IMR-90 (cell line): ENCODE data around the gene MCF2L. TPM values are rescaled to one million over a fixed set of nuclear protein-coding genes. Genes with fewer than 3 reads are reported as not detected.

ENCODE experiments used
- ATAC-seq: fragments of 200-7000 bp; cut with Tn5 transposase; 2 replicates; pipeline ENCODE4 v1.9.1; 2020; ENCODE audit warnings: low read depth, mild to moderate bottlenecking, moderate library complexity
- BruUV-seq: library from RNA; stranded (reverse); fragments of 400-500 nt; replicated peaks from 2 replicates; lab custom pipeline; 2021; lab: Mats Ljungman, UMichigan
- CTCF ChIA-PET: fragments of 300-600 bp; formaldehyde crosslinking; extraction: SDS; loops from one replicate; lab custom pipeline; 2021; ENCODE audit warnings: antibody characterized with exemption; lab: Yijun Ruan, JAX
- POLR2A ChIA-PET: fragments of 300-600 bp; sonication (Branson Sonifier 250); formaldehyde crosslinking; loops from one replicate; lab custom pipeline; 2022; ENCODE audit warnings: antibody characterized with exemption; ENCODE audit not compliant: unreplicated experiment; lab: Charles Lee
- DNase-seq: peaks from one replicate; pipeline ENCODE4 v3.0.0; 2013
- H2AFZ ChIP-seq: replicated peaks from 2 replicates; pipeline ENCODE3; 2013; ENCODE audit warnings: low read length, mild to moderate bottlenecking; ENCODE audit not compliant: poor library complexity
- H2AK5ac ChIP-seq: 2 replicates; pipeline ENCODE4 v1.6.1; 2013; ENCODE audit warnings: low read depth, low read length, inconsistent platforms
- H2AK9ac ChIP-seq: replicated peaks from 2 replicates; pipeline ENCODE3; 2013; ENCODE audit warnings: mild to moderate bottlenecking, low read depth, low read length, moderate library complexity; ENCODE audit not compliant: poor library complexity
- H2BK120ac ChIP-seq: 2 replicates; pipeline ENCODE4 v1.6.1; 2013; ENCODE audit warnings: low read depth, low read length, inconsistent platforms
- H2BK15ac ChIP-seq: 3 replicates; pipeline ENCODE4 v1.6.1; 2013; ENCODE audit warnings: low read depth, low read length, inconsistent platforms
- H2BK20ac ChIP-seq: 2 replicates; pipeline ENCODE4 v1.6.1; 2013; ENCODE audit warnings: low read depth, mild to moderate bottlenecking, inconsistent platforms, low read length, moderate library complexity
- H2BK5ac ChIP-seq: 2 replicates; pipeline ENCODE4 v1.6.1; 2013; ENCODE audit warnings: mild to moderate bottlenecking, low read depth, low read length, inconsistent platforms; ENCODE audit not compliant: poor library complexity, severe bottlenecking
- H3K14ac ChIP-seq: replicated peaks from 2 replicates; pipeline ENCODE4 v1.6.1; 2013; ENCODE audit warnings: low read depth, low read length, inconsistent platforms
- H3K18ac ChIP-seq: 2 replicates; pipeline ENCODE4 v1.6.1; 2013; ENCODE audit warnings: low read depth, low read length, control low read depth
- H3K23ac ChIP-seq: 2 replicates; pipeline ENCODE4 v1.6.1; 2013; ENCODE audit warnings: low read depth, low read length, inconsistent platforms
- H3K27ac ChIP-seq: 2 replicates; pipeline ENCODE4 v1.5.1; 2013; ENCODE audit warnings: mild to moderate bottlenecking, control low read depth, low read length; ENCODE audit not compliant: insufficient read depth
- H3K27me3 ChIP-seq: 2 replicates; pipeline ENCODE4 v1.6.1; 2013; ENCODE audit warnings: low read length; ENCODE audit not compliant: control insufficient read depth, insufficient read depth
- H3K36me3 ChIP-seq: 2 replicates; pipeline ENCODE4 v1.6.1; 2013; ENCODE audit warnings: low read length, mixed read lengths; ENCODE audit not compliant: control insufficient read depth, insufficient read depth
- H3K4ac ChIP-seq: 2 replicates; pipeline ENCODE4 v1.6.1; 2013; ENCODE audit warnings: low read depth, low read length, inconsistent platforms
- H3K4me1 ChIP-seq: 2 replicates; pipeline ENCODE4 v1.6.1; 2013; ENCODE audit warnings: low read length, mixed read lengths; ENCODE audit not compliant: control insufficient read depth, insufficient read depth
- H3K4me2 ChIP-seq: 2 replicates; pipeline ENCODE4 v1.6.1; 2013; ENCODE audit warnings: low read depth, mild to moderate bottlenecking, control low read depth, low read length, moderate library complexity
- H3K4me3 ChIP-seq: 2 replicates; pipeline ENCODE4 v1.5.1; 2013; ENCODE audit warnings: low read depth, mild to moderate bottlenecking, control low read depth, low read length, moderate library complexity; ENCODE audit not compliant: insufficient read depth
- H3K56ac ChIP-seq: 2 replicates; pipeline ENCODE4 v1.6.1; 2013; ENCODE audit warnings: low read length, inconsistent platforms; ENCODE audit not compliant: insufficient read depth; ENCODE audit errors: extremely low read depth
- H3K79me1 ChIP-seq, 2 experiments: 2 replicates each; pipeline ENCODE4 v1.6.1; 2013; ENCODE audit warnings: low read length in 2 of 2, inconsistent platforms in 1 of 2, low read depth in 1 of 2
- H3K9ac ChIP-seq: 2 replicates; pipeline ENCODE4 v1.6.1; 2013; ENCODE audit warnings: low read depth, low read length, control low read depth
- H3K9me1 ChIP-seq: 2 replicates; pipeline ENCODE4 v1.6.1; 2013; ENCODE audit warnings: low read length, inconsistent platforms; ENCODE audit not compliant: insufficient read depth
- H3K9me3 ChIP-seq: 2 replicates; pipeline ENCODE4 v1.6.1; 2013; ENCODE audit warnings: low read length; ENCODE audit not compliant: control insufficient read depth, insufficient read depth
- H4K20me1 ChIP-seq: 2 replicates; pipeline ENCODE4 v1.6.1; 2013; ENCODE audit warnings: low read length, inconsistent platforms; ENCODE audit not compliant: insufficient read depth
- H4K5ac ChIP-seq: 2 replicates; pipeline ENCODE4 v1.6.1; 2013; ENCODE audit warnings: mild to moderate bottlenecking, low read depth, low read length, control low read depth
- H4K8ac ChIP-seq, 2 experiments: 2 replicates each; pipeline ENCODE4 v1.6.1; 2013; ENCODE audit warnings: low read depth in 2 of 2, low read length in 2 of 2, control low read depth in 1 of 2, inconsistent platforms in 1 of 2
- H4K91ac ChIP-seq: 2 replicates; pipeline ENCODE4 v1.6.1; 2013; ENCODE audit warnings: low read depth, low read length, inconsistent platforms; ENCODE audit not compliant: insufficient read depth
- BHLHE40 ChIP-seq: fragments of 150-350 bp; IDR thresholded peaks from 2 replicates; pipeline ENCODE4 v1.6.1; 2016; ENCODE audit warnings: mild to moderate bottlenecking, low read depth, low read length
- CEBPB ChIP-seq: IDR thresholded peaks from 2 replicates; pipeline ENCODE4 v1.6.1; 2012; ENCODE audit warnings: low read depth, low read length, improper control_type of control experiment
- CHD1 ChIP-seq: IDR thresholded peaks from 2 replicates; pipeline ENCODE4 v1.6.1; 2012; ENCODE audit warnings: low read depth, low read length, improper control_type of control experiment
- FOS ChIP-seq: fragments of 150-350 bp; IDR thresholded peaks from 2 replicates; pipeline ENCODE4 v1.6.1; 2016; ENCODE audit warnings: low read depth, low read length
- RCOR1 ChIP-seq: IDR thresholded peaks from 2 replicates; pipeline ENCODE4 v1.6.1; 2012; ENCODE audit warnings: mild to moderate bottlenecking, low read length, improper control_type of control experiment; ENCODE audit not compliant: insufficient replicate concordance
- RFX5 ChIP-seq: IDR thresholded peaks from 2 replicates; pipeline ENCODE4 v1.8.0; 2012; ENCODE audit warnings: low read depth, mild to moderate bottlenecking, low read length, moderate library complexity
- SMC3 ChIP-seq: fragments of 150-350 bp; IDR thresholded peaks from 2 replicates; pipeline ENCODE4 v1.6.1; 2016; ENCODE audit warnings: low read depth, mild to moderate bottlenecking, antibody characterized with exemption, low read length, moderate library complexity
- USF2 ChIP-seq: fragments of 150-350 bp; IDR thresholded peaks from 2 replicates; pipeline ENCODE4 v1.6.1; 2017; ENCODE audit warnings: mild to moderate bottlenecking, antibody characterized with exemption, low read length, low read depth
- WGBS, 2 experiments: methylation state at CpG; one replicate each; pipeline versions ENCODE4 v1.1.5 to v1.1.7; 2013; ENCODE audit warnings: missing lambda C conversion rate in 2 of 2; ENCODE audit not compliant: insufficient read length in 1 of 2; ENCODE audit errors: extremely low coverage in 2 of 2; 5-methylcytosine and 5-hydroxymethylcytosine counted together
- dilution Hi-C: fragments of 300-500 bp; cut with HindIII; formaldehyde crosslinking; loops from one replicate; pipeline ENCODE4 v1.14.3; 2018; ENCODE audit warnings: low sequenced_read_pairs; ENCODE audit not compliant: unreplicated experiment
- in situ Hi-C: fragments of 300-500 bp; cut with MboI; formaldehyde crosslinking; loops from 3 replicates; pipeline ENCODE4 v1.14.3; 2019; ENCODE audit warnings: low sequenced_read_pairs, inconsistent platforms, mixed read lengths
- intact Hi-C: fragments of 100-400 bp; cut with micrococcal nuclease; formaldehyde crosslinking; loops from 2 replicates; pipeline ENCODE4 v1.10.0; 2022
- polyA plus RNA-seq, 3 experiments: library from polyadenylated mRNA; depleted of rRNA; stranded (reverse); fragments of >200 nt; gene quantifications; 2 replicates each; pipeline ENCODE4 v1.2.3, GENCODE V29; 2012; ENCODE audit warnings: low replicate concordance in 1 of 3
- total RNA-seq: library from RNA; depleted of rRNA; stranded (reverse); fragments of >200 nt; gene quantifications from 2 replicates; pipeline ENCODE4 v1.2.3, GENCODE V29; 2012

MCF2L gene
- total and polyA plus RNA-seq, 2 of the 4 experiments (the other 2 are of a cell fraction) = 0.18 TPM; not detected in 1

DNA sequence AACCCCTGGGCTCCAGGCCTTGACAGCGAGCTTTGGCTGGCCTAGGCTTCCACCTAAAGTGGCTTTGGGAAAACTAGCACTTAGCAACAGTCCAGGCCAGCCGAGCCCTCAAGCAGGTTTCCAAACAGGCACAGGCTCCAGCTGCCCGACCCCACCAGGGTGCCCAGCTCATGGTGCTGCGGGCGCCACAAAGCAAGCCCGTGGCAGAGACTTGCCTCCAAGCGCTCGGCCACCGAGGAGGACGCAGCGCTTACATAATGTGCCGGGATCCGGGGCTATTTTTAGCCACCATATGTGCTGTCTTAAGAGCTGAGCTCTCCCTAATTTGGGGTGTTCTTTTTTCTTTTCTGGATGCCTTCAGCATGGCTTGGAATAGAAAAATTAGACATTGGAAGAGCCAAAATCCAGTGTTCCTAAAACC, 80.5 kb downstream of the MCF2L start:
- WGBS, 2 experiments = 63% methylated on average over 6 of the region's 13 CpGs; no CpG with 5 or more reads in 1 of the 2 experiments
- peaks cover 83% of the 10 kb centered on the region for H3K27me3 ChIP-seq
- no peak overlapping the region for H3K14ac ChIP-seq
- no TSS peak for BruUV-seq
- H3K9me3 ChIP-seq = no peaks in the 10 kb centered on the region
- intact Hi-C loops = no loop called here
- ChIA-PET CTCF (no interaction called here), POLR2A (no interaction called here)
- H3K4me2 ChIP-seq = no peak overlapping the region
- H2BK5ac ChIP-seq = no peak overlapping the region
- dilution Hi-C loops = no loop called here
- no peak overlapping the region for H3K4ac ChIP-seq
- H2BK20ac ChIP-seq = no peak overlapping the region
- H3K9ac ChIP-seq = no peak overlapping the region
- H4K5ac ChIP-seq = no peak overlapping the region
- ATAC-seq (no peak), DNase-seq (no peak)
- in situ Hi-C loops = no loop called here
- no peak overlapping the region for H2AK9ac ChIP-seq
- no peak overlapping the region for H4K91ac ChIP-seq
- H3K23ac ChIP-seq = no peak overlapping the region
- H3K4me1 ChIP-seq = no peaks in the 10 kb centered on the region
- H3K27ac ChIP-seq = no peak overlapping the region
- H3K79me1 ChIP-seq = no peaks in the 10 kb centered on the region
- no peak overlapping the region for H2BK15ac ChIP-seq
- H4K8ac ChIP-seq = no peak overlapping the region
- H2AK5ac ChIP-seq = no peak overlapping the region
- no peaks in the 10 kb centered on the region for H4K20me1 ChIP-seq
- H3K36me3 ChIP-seq = no peaks in the 10 kb centered on the region
- H3K18ac ChIP-seq = no peak overlapping the region
- H3K56ac ChIP-seq = no peak overlapping the region
- no peak overlapping the region for H2BK120ac ChIP-seq
- no peaks in the 10 kb centered on the region for H3K9me1 ChIP-seq
- no peak for TF ChIP-seq BHLHE40
- no peak for TF ChIP-seq CEBPB
- TF ChIP-seq SMC3 = no peak
- TF ChIP-seq RFX5 = no peak
- TF ChIP-seq USF2 = no peak
- TF ChIP-seq FOS = no peak
- no peak for TF ChIP-seq CHD1
- no peak for TF ChIP-seq RCOR1
- no peak overlapping the region for H2AFZ ChIP-seq
- no peak overlapping the region for H3K4me3 ChIP-seq
